Adrenal gland (tissue), 5 donors: Measurements from ENCODE around the gene PAQR9.

Source experiments
- CTCF ChIP-seq, 6 experiments: fragments of 450-650 bp in 4 of 6; fragments of 200-600 bp in 2 of 6; sonication (generic) in 1 of 6; IDR thresholded peaks; 1 replicate in 5 of 6; 2 replicates in 1 of 6; pipeline versions ENCODE4 v1.5.1 to v1.8.0; 2016 to 2021; ENCODE audit warnings: antibody characterized with exemption in 6 of 6, mild to moderate bottlenecking in 2 of 6, moderate library complexity in 1 of 6
- POLR2A ChIP-seq, 2 donors: fragments of 450-650 bp; IDR thresholded peaks; one replicate each; pipeline ENCODE4 v1.6.1; 2017; ENCODE audit warnings: antibody characterized with exemption in 2 of 2, mild to moderate bottlenecking in 2 of 2, moderate library complexity in 1 of 2
- donor health status: DM: no; HTN: no; CAD: no.

- TF ChIP-seq POLR2A (IDR thresholded peaks at IDR 0.05) (no peak), CTCF (IDR thresholded peaks at IDR 0.05) (no peak)
Observed at GRCh38 chr3:142997330-142997729, 33.9 kb upstream of the PAQR9 start.
